Heart left ventricle (tissue), 16 donors: ENCODE results near the gene ALG1. TPM values are rescaled to one million over a fixed set of nuclear protein-coding genes. Genes with fewer than 3 reads are reported as not detected.
"Not testable (repeated sequence)": the region's sequence is repeated elsewhere in the genome, so short reads cannot be mapped to it uniquely, and the experiment has no call there.

ENCODE experiments used
- ATAC-seq, 4 donors: fragments of 200-7000 bp; cut with Tn5 transposase; one replicate each; pipeline ENCODE4 v1.9.1; 2020 to 2022; ENCODE audit warnings: moderate library complexity in 4 of 4, mild to moderate bottlenecking in 3 of 4, moderate number of reproducible peaks in 1 of 4
- DNase-seq, 5 donors: peaks; one replicate each; pipeline ENCODE4 v3.0.0-alpha.2; 2020
- H3K27ac ChIP-seq, 12 donors: fragments of 200-600 bp; sonication (generic) in 4 of 12; one replicate each; pipeline versions ENCODE4 v1.5.0 to v1.8.0; 2016 to 2022; ENCODE audit warnings: mild to moderate bottlenecking in 2 of 12
- H3K27me3 ChIP-seq, 9 donors: fragments of 200-600 bp; sonication (generic) in 2 of 9; one replicate each; pipeline versions ENCODE4 v1.5.1 to v1.8.0; 2016 to 2022; ENCODE audit warnings: mild to moderate bottlenecking in 3 of 9
- H3K36me3 ChIP-seq, 9 donors: fragments of 200-600 bp; sonication (generic) in 2 of 9; one replicate each; pipeline versions ENCODE4 v1.5.0 to v1.8.0; 2018 to 2022; ENCODE audit warnings: mild to moderate bottlenecking in 2 of 9
- H3K4me1 ChIP-seq, 12 donors: fragments of 200-600 bp; sonication (generic) in 4 of 12; one replicate each; pipeline versions ENCODE4 v1.5.0 to v1.8.0; 2016 to 2022; ENCODE audit warnings: mild to moderate bottlenecking in 3 of 12
- H3K4me3 ChIP-seq, 12 donors: fragments of 200-600 bp; sonication (generic) in 4 of 12; one replicate each; pipeline versions ENCODE4 v1.5.0 to v1.8.0; 2017 to 2022; ENCODE audit warnings: mild to moderate bottlenecking in 9 of 12, moderate library complexity in 4 of 12
- H3K9me3 ChIP-seq, 12 donors: fragments of 200-600 bp; sonication (generic) in 4 of 12; one replicate each; pipeline versions ENCODE4 v1.5.0 to v1.8.0; 2016 to 2022; ENCODE audit warnings: mild to moderate bottlenecking in 1 of 12
- CTCF ChIP-seq, 12 donors: fragments of 200-600 bp; sonication (generic) in 4 of 12; IDR thresholded peaks; one replicate each; pipeline versions ENCODE4 v1.5.0 to v1.8.0; 2018 to 2022; ENCODE audit warnings: antibody characterized with exemption in 12 of 12, mild to moderate bottlenecking in 5 of 12
- POLR2A ChIP-seq, 2 donors: fragments of 450-650 bp; IDR thresholded peaks; one replicate each; pipeline ENCODE4 v1.6.1; 2017; ENCODE audit warnings: antibody characterized with exemption in 2 of 2, mild to moderate bottlenecking in 2 of 2, moderate library complexity in 2 of 2
- WGBS, 4 donors: extraction: QIAGEN DNeasy Blood & Tissue Kit in 2 of 4; methylation state at CpG; one replicate each; pipeline versions ENCODE4 v1.1.5 to v1.1.7; 2013 to 2018; 5-methylcytosine and 5-hydroxymethylcytosine counted together
- intact Hi-C, 10 donors: fragments of 100-400 bp; cut with DNase I; formaldehyde crosslinking; loops; one replicate each; pipeline versions ENCODE4 v1.11.1 to v1.14.2; 2022
- polyA plus RNA-seq, 2 donors: library from polyadenylated mRNA; stranded (reverse); fragments of 200-250 nt; gene quantifications; one replicate each; pipeline ENCODE4 v1.2.3, GENCODE V29; 2013
- total RNA-seq, 9 donors: library from RNA; depleted of rRNA in 2 of 9; stranded (reverse); fragments of >200 nt in 2 of 9; fragmentation: NEBNext Ultra II Directional in 3 of 9; extraction: Animal tissue kit (Norgen Biotek cat#: 25700) in 3 of 9; gene quantifications; one replicate each; pipeline versions ENCODE4 v1.1.0 to v1.2.4, GENCODE V29; 2016 to 2023
- donor health status: ischemic (EF 13 %, LVEDD 7.1; RV severe dilation, severe dysfunction).
- donor health status: healthy with polysubstance abuse.
- donor health status: DM: no; HTN: yes; CAD: no.
- donor health status: DM: no; HTN: no; CAD: no.
- donor health status: ischemic (EF 25% LVEDD 6.9; RV normal size, moderate dysfunction).
- donor health status: ischemic (EF 25% LVEDD 5.7; RV mildly dilated, moderate dysfunction).
- donor health status: healthy.
- donor health status: DM: yes; HTN: yes; CAD: no.
- donor health status: ischemic (EF 35%, LVEDD 5.7; RV mildly dilated, moderate dysfunction).
- donor health status: nonischemic (EF 11% LVEDD 7.7; RV severe dilation, severe dysfunction).
- donor health status: DM: yes; HTN: yes; CAD: no.
- donor health status: PGD.
- donor health status: ischemic (EF 29% LVEDD 5.4; RV normal size, mild dysfunction).
- donor health status: nonischemic (EF 23%, LVEDD 6.1; RV moderate dilation, normal function).

Gene ALG1
- total and polyA plus RNA-seq, 11 donors: 6.0 to 17.1 (median 9.7) TPM

DNA sequence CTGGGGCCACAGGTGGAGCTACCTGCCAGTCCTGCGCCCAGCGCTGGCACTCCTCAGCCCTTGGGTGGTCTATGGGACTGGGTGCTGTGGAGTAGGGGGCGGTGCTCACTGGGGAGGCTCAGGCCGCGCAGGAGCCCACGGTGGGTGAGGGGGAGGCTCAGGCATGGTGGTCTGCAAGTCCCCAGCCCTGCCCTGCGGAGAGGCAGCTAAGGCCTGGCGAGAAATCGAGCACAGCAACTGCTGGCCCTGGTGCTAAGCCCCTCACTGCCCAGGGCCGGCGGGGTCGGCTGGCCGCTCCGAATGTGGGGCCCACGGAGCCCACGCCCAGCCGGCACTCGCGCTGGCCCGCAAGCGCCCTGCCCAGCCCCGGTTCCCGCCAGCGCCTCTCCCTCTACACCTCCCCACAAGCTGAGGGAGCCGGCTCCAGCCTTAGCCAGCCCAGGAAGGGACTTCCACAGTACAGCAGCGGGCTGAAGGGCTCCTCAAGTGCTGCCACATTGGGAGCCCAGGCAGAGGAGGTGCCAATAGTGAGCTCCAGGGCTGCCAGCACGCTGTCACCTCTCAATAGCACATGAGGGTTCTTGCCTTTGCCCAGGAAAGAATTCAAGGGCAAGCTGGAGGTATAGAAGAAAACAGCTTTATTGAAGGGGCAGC lies 37.0 kb downstream of the ALG1 start:
- peak in 3 of 4 donors; percentile 37 to 81 (median 67) for ATAC-seq
- Histone ChIP-seq H3K9me3 (no peaks in the 10 kb centered on the region), H3K27ac (no peak overlapping the region), H3K4me1 (peaks cover 0 to 4% (median 0%) of the 10 kb centered on the region in 12 donors), H3K27me3 (no peaks in the 10 kb centered on the region), H3K4me3 (no peak overlapping the region), H3K36me3 (no peaks in the 10 kb centered on the region)
- intact Hi-C loops: no loop called here
- TF ChIP-seq POLR2A (IDR thresholded peaks at IDR 0.05) (no peak), CTCF (IDR thresholded peaks at IDR 0.05) (no peak)
- WGBS, 4 donors: 82 to 89% (median 86%) methylated on average over 19 to 27 of the region's 27 CpGs
- DNase-seq: peak in 2 of 5 donors; percentile 60 to 74

GRCh38 chr16:5110933-5111332 lies 39.3 kb downstream of the ALG1 start:
- ATAC-seq, H3K4me1 ChIP-seq, H3K4me3 ChIP-seq, DNase-seq, H3K36me3 ChIP-seq, intact Hi-C loops, H3K27me3 ChIP-seq, H3K9me3 ChIP-seq, H3K27ac ChIP-seq: not testable (repeated sequence)
- WGBS, 4 donors: 74 to 85% (median 81%) methylated on average over 10 of the region's 10 CpGs

- H3K4me3 ChIP-seq: peak overlapping the region in 5 of 12 donors; percentile 17 to 41 (median 30)
- H3K27me3 ChIP-seq, H3K9me3 ChIP-seq, intact Hi-C loops, ATAC-seq, H3K4me1 ChIP-seq, H3K36me3 ChIP-seq, H3K27ac ChIP-seq, DNase-seq: not testable (repeated sequence)
- 38 to 52% (median 45%) methylated on average over 9 to 10 of the region's 10 CpGs for WGBS, 4 donors
Observed at GRCh38 chr16:5116780-5117295, 45.2 kb downstream of the ALG1 start.

DNA sequence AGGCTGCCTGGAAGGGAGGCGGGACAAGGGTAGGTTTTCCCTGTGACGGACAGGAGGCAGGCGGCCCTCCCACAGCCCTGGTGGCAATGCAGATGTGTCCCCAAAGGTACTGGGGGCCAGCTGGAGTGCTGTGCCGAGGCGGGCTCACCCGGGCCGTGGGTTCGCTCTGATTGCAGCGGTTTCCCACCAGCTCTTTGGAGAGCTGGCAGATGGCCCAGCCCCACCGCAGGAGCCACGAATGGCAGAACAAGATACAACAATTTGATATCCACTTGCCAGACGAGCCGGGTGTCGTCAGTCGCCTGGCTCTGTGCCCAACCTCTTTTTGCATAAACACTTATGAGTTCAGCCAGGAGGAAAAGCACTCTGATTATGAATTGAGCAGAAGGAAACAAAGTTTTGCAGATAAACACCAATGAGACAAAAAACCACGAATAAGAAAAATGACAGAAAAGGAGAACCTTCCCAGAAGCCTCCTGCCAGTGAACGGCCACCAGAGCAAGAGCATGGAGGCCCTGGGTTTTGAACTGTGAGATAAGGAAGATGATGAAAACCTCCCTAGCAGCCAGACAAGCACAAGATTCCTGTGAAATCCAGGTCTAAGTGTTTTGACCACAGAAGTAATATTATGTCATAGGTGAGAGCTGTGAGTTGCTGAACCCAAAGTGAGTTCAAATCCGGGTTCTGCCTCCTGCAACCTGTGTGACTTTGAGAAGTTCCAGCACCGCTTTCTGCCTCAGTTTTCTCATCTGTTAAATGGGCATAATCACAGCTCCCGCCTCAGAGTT lies 45.9 kb downstream of the ALG1 start:
- ATAC-seq, H3K27ac ChIP-seq, H3K36me3 ChIP-seq, H3K27me3 ChIP-seq, H3K9me3 ChIP-seq, intact Hi-C loops, H3K4me1 ChIP-seq: not testable (repeated sequence)
- peak; percentile 24 to 69 (median 50) for DNase-seq
- peak overlapping the region in 8 of 12 donors; percentile 17 to 41 (median 32) for H3K4me3 ChIP-seq
- 14 to 18% (median 15%) methylated on average over 19 to 20 of the region's 20 CpGs for WGBS, 4 donors

DNA sequence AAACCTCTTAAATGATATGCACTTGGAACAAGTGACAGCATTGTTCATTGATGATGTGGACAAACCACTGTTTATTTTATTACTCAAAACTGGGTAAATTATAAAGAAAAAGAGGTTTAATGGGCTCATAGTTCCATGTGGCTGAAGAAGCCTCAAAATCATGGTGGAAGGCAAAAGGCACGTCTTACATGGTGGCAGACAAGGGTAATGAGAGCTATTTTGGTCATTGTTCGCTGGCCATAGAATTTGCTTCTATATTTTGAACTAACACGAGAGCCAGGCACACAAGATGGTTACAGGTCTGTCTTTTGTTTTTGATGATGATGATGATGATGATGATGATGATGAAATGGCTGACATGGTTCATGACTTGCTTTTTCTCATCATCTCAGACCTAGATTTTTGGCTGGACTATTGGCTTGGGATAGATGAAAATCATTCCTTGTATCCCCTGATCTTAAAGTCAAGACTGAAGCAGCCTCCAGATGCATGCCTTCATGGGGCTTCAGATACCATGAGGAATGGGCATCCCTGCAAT lies 59.9 kb downstream of the ALG1 start:
- H3K4me1 ChIP-seq, H3K9me3 ChIP-seq, intact Hi-C loops, H3K27ac ChIP-seq, ATAC-seq, H3K36me3 ChIP-seq, H3K4me3 ChIP-seq, DNase-seq, H3K27me3 ChIP-seq: not testable (repeated sequence)
- 73 to 78% (median 77%) methylated on average over 3 of the region's 3 CpGs for WGBS, 4 donors

- H3K27me3 ChIP-seq, H3K9me3 ChIP-seq, H3K36me3 ChIP-seq, H3K4me1 ChIP-seq, DNase-seq, H3K4me3 ChIP-seq, intact Hi-C loops, ATAC-seq, H3K27ac ChIP-seq: not testable (repeated sequence)
- WGBS, 4 donors: 53 to 57% (median 55%) methylated on average over 13 of the region's 13 CpGs
Observed at GRCh38 chr16:5132915-5133600, 61.4 kb downstream of the ALG1 start.

DNA sequence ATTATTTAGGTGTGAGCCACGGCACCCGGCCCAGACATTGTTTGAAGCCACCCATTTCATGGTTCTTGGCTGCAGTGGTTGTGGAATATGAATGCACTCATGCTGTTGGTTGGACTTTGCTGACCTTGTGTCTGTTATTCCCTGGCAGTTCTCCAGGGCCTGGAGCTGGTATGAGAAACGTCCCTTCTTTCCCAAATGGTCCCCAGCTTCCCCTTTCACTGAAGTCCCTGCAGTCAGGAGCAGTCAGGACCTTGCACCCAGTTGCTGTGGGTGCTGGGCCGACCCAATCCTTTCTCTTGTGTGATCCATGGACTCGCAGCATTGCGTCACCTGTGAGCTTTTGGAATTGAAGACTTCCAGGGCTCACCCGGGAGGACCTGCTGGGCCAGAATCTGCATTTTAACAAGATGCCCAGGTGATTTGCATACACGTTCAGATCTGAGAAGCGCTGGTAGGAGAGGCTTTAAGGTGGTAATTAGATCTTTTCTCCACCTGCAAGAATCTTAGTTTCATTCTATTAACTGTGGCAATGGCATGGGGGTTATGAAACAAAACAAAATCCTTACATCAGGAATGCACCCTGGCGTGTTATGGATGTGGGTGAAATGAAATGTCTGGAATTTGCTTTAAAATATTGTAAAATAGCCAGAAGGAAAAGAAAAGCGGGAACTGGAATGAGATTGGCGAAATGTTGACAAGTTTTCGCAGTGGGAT lies 63.3 kb downstream of the ALG1 start:
- H3K9me3 ChIP-seq, intact Hi-C loops, H3K4me1 ChIP-seq, H3K36me3 ChIP-seq, ATAC-seq, H3K27ac ChIP-seq, H3K4me3 ChIP-seq, H3K27me3 ChIP-seq: not testable (repeated sequence)
- WGBS, 4 donors: 31 to 38% (median 32%) methylated on average over 13 of the region's 13 CpGs
- peak in 1 of 5 donors; percentile 39 for DNase-seq
